H9 (cell line): ENCODE results near the gene CHRND. TPM values are rescaled to one million over a fixed set of nuclear protein-coding genes. Genes with fewer than 3 reads are reported as not detected.

ENCODE experiments used
- DNase-seq: peaks from one replicate; pipeline ENCODE4 v3.0.0-alpha.2; 2017
- H2AFZ ChIP-seq: one replicate; pipeline ENCODE4 v1.6.1; 2013; ENCODE audit warnings: mild to moderate bottlenecking, low read length, control low read depth, moderate library complexity
- H2AK5ac ChIP-seq: 2 replicates; pipeline ENCODE4 v1.6.1; 2013; ENCODE audit warnings: low read length, control low read depth, mixed read lengths; ENCODE audit not compliant: insufficient read length
- H2BK120ac ChIP-seq: one replicate; pipeline ENCODE4 v1.6.1; 2013; ENCODE audit warnings: low read depth, mild to moderate bottlenecking, low read length, control low read depth, inconsistent platforms; ENCODE audit not compliant: poor library complexity, severe bottlenecking
- H2BK12ac ChIP-seq: 2 replicates; pipeline ENCODE4 v1.6.1; 2013; ENCODE audit warnings: low read length, control low read depth, mixed read lengths, low read depth; ENCODE audit not compliant: insufficient read length
- H2BK15ac ChIP-seq: 2 replicates; pipeline ENCODE4 v1.6.1; 2013; ENCODE audit warnings: low read depth, low read length, control low read depth
- H2BK20ac ChIP-seq: one replicate; pipeline ENCODE4 v1.6.1; 2013; ENCODE audit warnings: low read depth, mild to moderate bottlenecking, low read length, control low read depth, inconsistent platforms; ENCODE audit not compliant: poor library complexity, severe bottlenecking
- H2BK5ac ChIP-seq: 2 replicates; pipeline ENCODE4 v1.6.1; 2013; ENCODE audit warnings: low read length, control low read depth, mixed read lengths; ENCODE audit not compliant: insufficient read length
- H3K14ac ChIP-seq: 2 replicates; pipeline ENCODE4 v1.6.1; 2013; ENCODE audit warnings: low read length, control low read depth; ENCODE audit not compliant: insufficient read depth
- H3K18ac ChIP-seq: 2 replicates; pipeline ENCODE4 v1.6.1; 2013; ENCODE audit warnings: low read depth, mild to moderate bottlenecking, mixed read lengths, low read length, control low read depth; ENCODE audit not compliant: insufficient read length
- H3K23ac ChIP-seq: 2 replicates; pipeline ENCODE4 v1.6.1; 2013; ENCODE audit warnings: low read length, control low read depth, mixed read lengths, low read depth; ENCODE audit not compliant: insufficient read length
- H3K23me2 ChIP-seq: 2 replicates; pipeline ENCODE4 v1.6.1; 2013; ENCODE audit warnings: low read depth, mild to moderate bottlenecking, mixed read lengths, low read length, control low read depth; ENCODE audit not compliant: insufficient read length, poor library complexity, severe bottlenecking
- H3K27ac ChIP-seq: 2 replicates; pipeline ENCODE4 v1.5.1; 2013; ENCODE audit warnings: low read length, control low read depth, mixed read lengths, low read depth; ENCODE audit not compliant: insufficient read length
- H3K27me3 ChIP-seq: 2 replicates; pipeline ENCODE4 v1.6.1; 2013; ENCODE audit warnings: low read length, control low read depth, inconsistent platforms; ENCODE audit not compliant: insufficient read depth
- H3K4ac ChIP-seq: 2 replicates; pipeline ENCODE4 v1.6.1; 2013; ENCODE audit warnings: low read depth, mild to moderate bottlenecking, control low read depth, inconsistent platforms, low read length, moderate library complexity
- H3K4me1 ChIP-seq: 2 replicates; pipeline ENCODE4 v1.6.1; 2013; ENCODE audit warnings: low read length, control low read depth, inconsistent platforms; ENCODE audit not compliant: insufficient read depth
- H3K4me2 ChIP-seq: 2 replicates; pipeline ENCODE4 v1.6.1; 2013; ENCODE audit warnings: low read length, control low read depth, mixed read lengths; ENCODE audit not compliant: insufficient read length, insufficient read depth
- H3K56ac ChIP-seq: 2 replicates; pipeline ENCODE4 v1.6.1; 2013; ENCODE audit warnings: low read depth, mild to moderate bottlenecking, mixed read lengths, low read length, control low read depth; ENCODE audit not compliant: insufficient read length
- H3K79me1 ChIP-seq: 2 replicates; pipeline ENCODE4 v1.6.1; 2013; ENCODE audit warnings: low read depth, mild to moderate bottlenecking, moderate library complexity, low read length, control low read depth, inconsistent platforms; ENCODE audit not compliant: insufficient read depth, poor library complexity, severe bottlenecking
- H3K79me2 ChIP-seq: 2 replicates; pipeline ENCODE4 v1.6.1; 2013; ENCODE audit warnings: low read length, control low read depth, inconsistent platforms; ENCODE audit not compliant: insufficient read depth
- H3K9ac ChIP-seq: 2 replicates; pipeline ENCODE4 v1.6.1; 2013; ENCODE audit warnings: low read length, control low read depth, mixed read lengths; ENCODE audit not compliant: insufficient read length; ENCODE audit errors: extremely low read depth
- H3K9me3 ChIP-seq: one replicate; pipeline ENCODE4 v1.6.1; 2013; ENCODE audit warnings: low read depth, low read length, inconsistent platforms; ENCODE audit not compliant: control insufficient read depth
- H3T11ph ChIP-seq: one replicate; pipeline ENCODE4 v1.6.1; 2013; ENCODE audit warnings: mild to moderate bottlenecking, low read length, control low read depth, inconsistent platforms
- H4K20me1 ChIP-seq: one replicate; pipeline ENCODE4 v1.6.1; 2013; ENCODE audit not compliant: control insufficient read depth, insufficient read length, insufficient read depth
- H4K5ac ChIP-seq: 2 replicates; pipeline ENCODE4 v1.6.1; 2013; ENCODE audit warnings: low read depth, mild to moderate bottlenecking, mixed read lengths, low read length, control low read depth; ENCODE audit not compliant: insufficient read length
- H4K8ac ChIP-seq: replicated peaks from 2 replicates; pipeline ENCODE4 v1.6.1; 2013; ENCODE audit warnings: low read length, control low read depth, mixed read lengths, low read depth; ENCODE audit not compliant: insufficient read length
- H4K91ac ChIP-seq: 2 replicates; pipeline ENCODE4 v1.6.1; 2013; ENCODE audit warnings: low read depth, mild to moderate bottlenecking, moderate library complexity, mixed read lengths, low read length, control low read depth; ENCODE audit not compliant: insufficient read length
- H3K27ac Mint-ChIP-seq, 3 experiments: 2 replicates in 2 of 3; 3 replicates in 1 of 3; pipeline ENCODE4 v1.8.0; 2020 to 2021; ENCODE audit warnings: mixed read lengths in 3 of 3, mild to moderate bottlenecking in 1 of 3, moderate library complexity in 1 of 3
- H3K27me3 Mint-ChIP-seq: 2 replicates; pipeline ENCODE4 v1.8.0; 2021; ENCODE audit warnings: low read depth, mild to moderate bottlenecking, moderate library complexity, mixed read lengths
- H3K36me3 Mint-ChIP-seq, 3 experiments: 2 replicates in 2 of 3; 3 replicates in 1 of 3; pipeline ENCODE4 v1.8.0; 2020 to 2021; ENCODE audit warnings: low read depth in 3 of 3, mixed read lengths in 3 of 3; ENCODE audit not compliant: insufficient read depth in 1 of 3
- H3K4me1 Mint-ChIP-seq, 2 experiments: 2 replicates each; pipeline ENCODE4 v1.8.0; 2020; ENCODE audit warnings: mixed read lengths in 2 of 2
- H3K4me3 Mint-ChIP-seq, 2 experiments: 2 replicates in 1 of 2; 3 replicates in 1 of 2; pipeline ENCODE4 v1.8.0; 2020 to 2021; ENCODE audit warnings: mild to moderate bottlenecking in 2 of 2, mixed read lengths in 2 of 2, moderate library complexity in 1 of 2
- H3K9me3 Mint-ChIP-seq, 2 experiments: 2 replicates in 1 of 2; 3 replicates in 1 of 2; pipeline ENCODE4 v1.8.0; 2020; ENCODE audit warnings: mild to moderate bottlenecking in 2 of 2, mixed read lengths in 2 of 2, moderate library complexity in 1 of 2
- WGBS: extraction: QIAGEN DNeasy Blood & Tissue Kit; methylation state at CpG from one replicate; pipeline ENCODE4 v1.1.7; 2013; ENCODE audit warnings: missing lambda C conversion rate, low lambda C conversion rate, mixed read lengths; ENCODE audit not compliant: insufficient read length; ENCODE audit errors: extremely low coverage; 5-methylcytosine and 5-hydroxymethylcytosine counted together
- total RNA-seq: library from RNA; stranded (reverse); gene quantifications from 2 replicates; pipeline ENCODE4 v1.2.1, GENCODE V29; 2021
- TF ChIP-seq, protein P1 (sequence below): fragments of 200-600 bp; sonication (generic); conservative IDR thresholded peaks from 3 replicates; pipeline ENCODE4 v1.8.0; 2021; ENCODE audit warnings: antibody characterized with exemption, mild to moderate bottlenecking

Gene CHRND
- total RNA-seq, 1 experiment from 2014 or later, result not detected

DNA sequence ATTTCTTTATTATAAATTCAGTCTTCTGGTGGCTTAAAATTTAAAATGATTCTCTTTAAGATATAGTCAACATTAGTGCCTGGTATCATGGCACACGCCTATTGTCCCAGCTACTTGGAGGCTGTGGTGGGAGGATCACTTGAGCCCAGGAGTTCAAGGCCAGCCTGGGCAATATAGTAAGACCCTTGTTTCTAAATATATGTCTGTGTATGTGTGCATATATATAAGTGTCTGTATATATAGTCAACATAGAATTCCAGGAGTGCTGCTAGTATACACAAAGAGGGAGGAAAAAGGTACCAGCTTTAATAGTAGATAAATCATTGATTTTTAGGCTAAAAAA is 49.4 kb downstream of the CHRND start:
- Histone ChIP-seq H4K91ac (no peak overlapping the region), H2AFZ (no peak overlapping the region), H2AK5ac (no peak overlapping the region), H3T11ph (no peak overlapping the region), H3K27ac (no peak overlapping the region), H3K14ac (no peak overlapping the region), H3K4me1 (no peaks in the 10 kb centered on the region), H3K27me3 (no peaks in the 10 kb centered on the region), H3K79me1 (no peaks in the 10 kb centered on the region), H3K56ac (no peak overlapping the region), H3K4me2 (no peak overlapping the region), H2BK12ac (no peak overlapping the region), H3K18ac (no peak overlapping the region), H2BK120ac (no peak overlapping the region), H3K9ac (no peak overlapping the region), H3K4ac (no peak overlapping the region), H4K5ac (no peak overlapping the region), H3K79me2 (no peaks in the 10 kb centered on the region), H2BK15ac (no peak overlapping the region), H3K23me2 (no peaks in the 10 kb centered on the region), H3K23ac (no peak overlapping the region), H2BK20ac (no peak overlapping the region), H3K9me3 (no peaks in the 10 kb centered on the region), H2BK5ac (no peak overlapping the region), H4K20me1 (no peaks in the 10 kb centered on the region), H4K8ac (no peak overlapping the region)
- Mint-ChIP-seq H3K36me3 (peaks cover 2 to 58% (median 28%) of the 10 kb centered on the region in 3 experiments; a peak in 6 of 7 replicates), H3K4me1 (no peaks in the 10 kb centered on the region), H3K9me3 (no peaks in the 10 kb centered on the region), H3K27ac (no peak overlapping the region), H3K4me3 (no peak overlapping the region), H3K27me3 (no peaks in the 10 kb centered on the region)
- WGBS, result no CpG with 5 or more reads among the region's 1 CpG
- TF ChIP-seq, protein P1, sequence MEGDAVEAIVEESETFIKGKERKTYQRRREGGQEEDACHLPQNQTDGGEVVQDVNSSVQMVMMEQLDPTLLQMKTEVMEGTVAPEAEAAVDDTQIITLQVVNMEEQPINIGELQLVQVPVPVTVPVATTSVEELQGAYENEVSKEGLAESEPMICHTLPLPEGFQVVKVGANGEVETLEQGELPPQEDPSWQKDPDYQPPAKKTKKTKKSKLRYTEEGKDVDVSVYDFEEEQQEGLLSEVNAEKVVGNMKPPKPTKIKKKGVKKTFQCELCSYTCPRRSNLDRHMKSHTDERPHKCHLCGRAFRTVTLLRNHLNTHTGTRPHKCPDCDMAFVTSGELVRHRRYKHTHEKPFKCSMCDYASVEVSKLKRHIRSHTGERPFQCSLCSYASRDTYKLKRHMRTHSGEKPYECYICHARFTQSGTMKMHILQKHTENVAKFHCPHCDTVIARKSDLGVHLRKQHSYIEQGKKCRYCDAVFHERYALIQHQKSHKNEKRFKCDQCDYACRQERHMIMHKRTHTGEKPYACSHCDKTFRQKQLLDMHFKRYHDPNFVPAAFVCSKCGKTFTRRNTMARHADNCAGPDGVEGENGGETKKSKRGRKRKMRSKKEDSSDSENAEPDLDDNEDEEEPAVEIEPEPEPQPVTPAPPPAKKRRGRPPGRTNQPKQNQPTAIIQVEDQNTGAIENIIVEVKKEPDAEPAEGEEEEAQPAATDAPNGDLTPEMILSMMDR, result no peak
- DNase-seq, result no peak
